ENCODE data around the gene STK26.

GRCh38 chrX:132031867-132032266 is 8.8 kb downstream of the STK26 start:
- no peak for TF ChIP-seq POLR2A (IDR thresholded peaks at IDR 0.05)
- TF ChIP-seq CTCF (IDR thresholded peaks at IDR 0.05 in 4 of 5, conservative IDR thresholded peaks at IDR 0.05 in 1 of 5), result no peak

Measured in gastrocnemius medialis (tissue), 4 donors.